ENCODE results near the gene PCMT1.

GRCh38 chr6:149834513-149835481 is 85.3 kb downstream of the PCMT1 start:
- TF ChIP-seq CTCF (IDR thresholded peaks at IDR 0.05; ENCODE audit: insufficient read depth, low read length) (peak; percentile 93), REST (IDR thresholded peaks at IDR 0.05; ENCODE audit: insufficient replicate concordance, low read depth) (no peak), POLR2AphosphoS5 (IDR thresholded peaks at IDR 0.05; ENCODE audit: low read depth) (no peak), GABPA (IDR thresholded peaks at IDR 0.05; ENCODE audit: low read depth) (no peak)
